ENCODE results near the gene MCTP1.

DNA sequence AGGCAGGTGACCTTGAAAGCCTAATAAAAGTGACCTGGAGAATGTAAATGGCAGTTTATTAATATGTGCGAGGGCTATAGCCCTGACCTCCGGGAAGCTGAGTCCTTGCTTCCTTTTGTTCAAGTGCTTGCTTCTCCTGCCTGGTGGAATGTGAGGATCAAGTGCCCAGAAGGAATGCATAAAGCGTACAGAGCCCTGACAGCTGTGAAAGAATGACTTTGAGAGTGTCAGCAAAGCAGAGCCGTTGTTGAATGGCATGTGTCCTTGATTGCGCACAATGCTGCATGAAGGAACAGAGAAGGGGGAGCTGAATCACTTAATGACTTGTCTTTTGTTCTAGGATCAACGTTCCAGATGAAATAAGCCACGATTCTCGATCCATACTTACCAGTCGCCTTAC, 533.4 kb downstream of the MCTP1 start:
- TF ChIP-seq, protein P1, sequence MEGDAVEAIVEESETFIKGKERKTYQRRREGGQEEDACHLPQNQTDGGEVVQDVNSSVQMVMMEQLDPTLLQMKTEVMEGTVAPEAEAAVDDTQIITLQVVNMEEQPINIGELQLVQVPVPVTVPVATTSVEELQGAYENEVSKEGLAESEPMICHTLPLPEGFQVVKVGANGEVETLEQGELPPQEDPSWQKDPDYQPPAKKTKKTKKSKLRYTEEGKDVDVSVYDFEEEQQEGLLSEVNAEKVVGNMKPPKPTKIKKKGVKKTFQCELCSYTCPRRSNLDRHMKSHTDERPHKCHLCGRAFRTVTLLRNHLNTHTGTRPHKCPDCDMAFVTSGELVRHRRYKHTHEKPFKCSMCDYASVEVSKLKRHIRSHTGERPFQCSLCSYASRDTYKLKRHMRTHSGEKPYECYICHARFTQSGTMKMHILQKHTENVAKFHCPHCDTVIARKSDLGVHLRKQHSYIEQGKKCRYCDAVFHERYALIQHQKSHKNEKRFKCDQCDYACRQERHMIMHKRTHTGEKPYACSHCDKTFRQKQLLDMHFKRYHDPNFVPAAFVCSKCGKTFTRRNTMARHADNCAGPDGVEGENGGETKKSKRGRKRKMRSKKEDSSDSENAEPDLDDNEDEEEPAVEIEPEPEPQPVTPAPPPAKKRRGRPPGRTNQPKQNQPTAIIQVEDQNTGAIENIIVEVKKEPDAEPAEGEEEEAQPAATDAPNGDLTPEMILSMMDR (conservative IDR thresholded peaks at IDR 0.05; ENCODE audit: low read depth, low read length) = no peak
- TF ChIP-seq EZH2 (IDR thresholded peaks at IDR 0.05; ENCODE audit: borderline replicate concordance, low read depth, low read length, poor library complexity, severe bottlenecking) = no peak
